ENCODE measurements around the gene CAPN15. TPM values are rescaled to one million over a fixed set of nuclear protein-coding genes. Genes with fewer than 3 reads are reported as not detected.

CAPN15 gene
- polyA plus RNA-seq, 2 of the 4 experiments (the other 2 are of a cell fraction) = 11.4 to 33.3 TPM

GRCh38 chr16:578870-579405 is 51.4 kb downstream of the CAPN15 start (continued):
- TF ChIP-seq ZFP36 (IDR thresholded peaks at IDR 0.05; ENCODE audit: borderline replicate concordance, partially characterized antibody) = no peak
- no peak for TF ChIP-seq MYC (IDR thresholded peaks at IDR 0.05; ENCODE audit: borderline replicate concordance, low read length)
- no peak for TF ChIP-seq RNF2 (IDR thresholded peaks at IDR 0.05; ENCODE audit: borderline replicate concordance, low read depth)
- TF ChIP-seq SMC3 (IDR thresholded peaks at IDR 0.05) = peak; percentile 68
- TF ChIP-seq ESRRA (IDR thresholded peaks at IDR 0.05; ENCODE audit: borderline replicate concordance, low read length) = no peak
- no peak for TF ChIP-seq EHF (CRISPR knock-in tag; IDR thresholded peaks at IDR 0.05)
- TF ChIP-seq NFE2L2 (conservative IDR thresholded peaks at IDR 0.05; ENCODE audit: low read length) = no peak
- TF ChIP-seq TFCP2L1 (CRISPR knock-in tag; IDR thresholded peaks at IDR 0.05) = no peak
- TF ChIP-seq ZNF302 (CRISPR knock-in tag; IDR thresholded peaks at IDR 0.05) = no peak
- no peak for TF ChIP-seq ELK1 (IDR thresholded peaks at IDR 0.05; ENCODE audit: low read depth, low read length)
- TF ChIP-seq JUN (IDR thresholded peaks at IDR 0.05) = peak in 1 of 2 experiments; percentile 40; a peak in 2 of 5 replicates
- no peak for TF ChIP-seq PHF8 (IDR thresholded peaks at IDR 0.05; ENCODE audit: borderline replicate concordance, low read depth)
- TF ChIP-seq HDAC2 (IDR thresholded peaks at IDR 0.05) = no peak
- TF ChIP-seq KDM1A (IDR thresholded peaks at IDR 0.05; ENCODE audit: low read depth) = no peak
- no peak for TF ChIP-seq BCL3 (IDR thresholded peaks at IDR 0.05)
- TF ChIP-seq PBX3 (IDR thresholded peaks at IDR 0.05) = 0 out of 2 replicates have a peak, but pooled peaks have one; percentile 47
- TF ChIP-seq ZC3H11A (IDR thresholded peaks at IDR 0.05) = no peak
- TF ChIP-seq EHMT2 (IDR thresholded peaks at IDR 0.05; ENCODE audit: low read depth) = no peak
- TF ChIP-seq POLR2A (IDR thresholded peaks at IDR 0.05; ENCODE audit: low read length) = no peak
- no peak for TF ChIP-seq RARB (CRISPR knock-in tag; IDR thresholded peaks at IDR 0.05)
- TF ChIP-seq USF2 (IDR thresholded peaks at IDR 0.05) = no peak
- TF ChIP-seq HEYL (CRISPR knock-in tag; IDR thresholded peaks at IDR 0.05) = no peak
- TF ChIP-seq SREBF2 (IDR thresholded peaks at IDR 0.05) = no peak
- no peak for TF ChIP-seq ZSCAN20 (CRISPR knock-in tag; IDR thresholded peaks at IDR 0.05)

- ChIA-PET CTCF (interaction anchor here (0.7 to 7.1 kb wide), 9 partner anchors 8 to 82 kb away, joined by 3 to 105 read pairs (median 3); partner anchors contain the start of genes PIGQ, RAB40C and RHOT2), POLR2A (no interaction called here)
- H3K4me3 ChIP-seq = no peak overlapping the region
- no peak for DNase-seq (ENCODE audit: low read depth in 1 of 2, low spot score in 1 of 2)
- no peak overlapping the region for H3K4me2 ChIP-seq
- TF ChIP-seq USF2 (IDR thresholded peaks at IDR 0.05) (no peak), MYC (IDR thresholded peaks at IDR 0.05; ENCODE audit: borderline replicate concordance, low read length) (no peak), E2F6 (IDR thresholded peaks at IDR 0.05; ENCODE audit: borderline replicate concordance, low read depth) (no peak), PBX3 (IDR thresholded peaks at IDR 0.05) (no peak), MAZ (IDR thresholded peaks at IDR 0.05; ENCODE audit: borderline replicate concordance, low read depth, low read length) (no peak), HOXA7 (CRISPR knock-in tag; IDR thresholded peaks at IDR 0.05) (no peak), KDM1A (IDR thresholded peaks at IDR 0.05; ENCODE audit: low read depth) (no peak), FOSB (CRISPR knock-in tag; IDR thresholded peaks at IDR 0.05) (no peak), FOSL2 (IDR thresholded peaks at IDR 0.05) (no peak), FOSL2 (CRISPR knock-in tag; IDR thresholded peaks at IDR 0.05) (no peak)
- H3K27ac ChIP-seq = no peak overlapping the region
- FAIRE-seq = no peak
- peaks cover 7% of the 10 kb centered on the region; the same call in 2 of the 3 replicates for H3K4me1 ChIP-seq
- H3K9me3 ChIP-seq = no peaks in the 10 kb centered on the region
- WGBS (ENCODE audit: missing lambda C conversion rate) = 89% methylated on average over 9 of the region's 27 CpGs
- ATAC-seq = no peak
Observed at GRCh38 chr16:580141-580945, 52.8 kb downstream of the CAPN15 start.
